ENCODE results near the gene COL15A1. TPM values are rescaled to one million over a fixed set of nuclear protein-coding genes. Genes with fewer than 3 reads are reported as not detected.

Gene COL15A1
- total RNA-seq, 6 experiments from 2014 or later, result 0.20 to 0.50 (median 0.32) TPM

- peak overlapping the region; percentile 35 for H3K4me3 Mint-ChIP-seq
- peak; percentile 10 for DNase-seq
- peaks cover 6% of the 10 kb centered on the region for H3K27me3 Mint-ChIP-seq (ENCODE audit: insufficient read depth)
- peaks cover 13% of the 10 kb centered on the region for H3K9me3 Mint-ChIP-seq
- H3K27ac Mint-ChIP-seq, result peak overlapping the region; percentile 85
- H3K36me3 Mint-ChIP-seq (ENCODE audit: low read depth), result peaks cover 5% of the 10 kb centered on the region; the same call in 1 of the 2 replicates
- H3K4me1 Mint-ChIP-seq (ENCODE audit: low read depth), result peaks cover 58% of the 10 kb centered on the region
- TF ChIP-seq CTCF (IDR thresholded peaks at IDR 0.05), result no peak
These were observed 115.5 kb downstream of the COL15A1 start for GRCh38 chr9:99058964-99059921.

GRCh38 chr9:99060621-99061020 is 116.9 kb downstream of the COL15A1 start:
- no peak for DNase-seq
- peaks cover 8% of the 10 kb centered on the region for H3K27me3 Mint-ChIP-seq (ENCODE audit: insufficient read depth)
- H3K4me1 Mint-ChIP-seq (ENCODE audit: low read depth), result peaks cover 48% of the 10 kb centered on the region
- no peak overlapping the region for H3K4me3 Mint-ChIP-seq
- H3K36me3 Mint-ChIP-seq (ENCODE audit: low read depth), result peaks cover 5% of the 10 kb centered on the region; the same call in 1 of the 2 replicates
- H3K9me3 Mint-ChIP-seq, result peaks cover 9% of the 10 kb centered on the region
- no peak for TF ChIP-seq CTCF (IDR thresholded peaks at IDR 0.05)
- H3K27ac Mint-ChIP-seq, result no peak overlapping the region

GRCh38 chr9:99062549-99062948 is 118.8 kb downstream of the COL15A1 start:
- no peaks in the 10 kb centered on the region for H3K9me3 Mint-ChIP-seq
- no peak overlapping the region for H3K27ac Mint-ChIP-seq
- peaks cover 44% of the 10 kb centered on the region for H3K4me1 Mint-ChIP-seq (ENCODE audit: low read depth)
- DNase-seq, result no peak
- H3K36me3 Mint-ChIP-seq (ENCODE audit: low read depth), result no peaks in the 10 kb centered on the region
- TF ChIP-seq CTCF (IDR thresholded peaks at IDR 0.05), result no peak
- H3K27me3 Mint-ChIP-seq (ENCODE audit: insufficient read depth), result peaks cover 8% of the 10 kb centered on the region
- no peak overlapping the region for H3K4me3 Mint-ChIP-seq

- H3K27ac Mint-ChIP-seq, result no peak overlapping the region
- H3K27me3 Mint-ChIP-seq (ENCODE audit: insufficient read depth), result peaks cover 8% of the 10 kb centered on the region
- H3K4me1 Mint-ChIP-seq (ENCODE audit: low read depth), result peaks cover 35% of the 10 kb centered on the region
- no peak for TF ChIP-seq CTCF (IDR thresholded peaks at IDR 0.05)
- DNase-seq, result no peak
- no peaks in the 10 kb centered on the region for H3K9me3 Mint-ChIP-seq
- H3K36me3 Mint-ChIP-seq (ENCODE audit: low read depth), result no peaks in the 10 kb centered on the region
- H3K4me3 Mint-ChIP-seq, result no peak overlapping the region
These were observed 119.8 kb downstream of the COL15A1 start for GRCh38 chr9:99063522-99063921.

- no peak for DNase-seq
- Mint-ChIP-seq H3K4me3 (no peak overlapping the region), H3K4me1 (ENCODE audit: low read depth) (peaks cover 35% of the 10 kb centered on the region), H3K27ac (no peak overlapping the region), H3K27me3 (ENCODE audit: insufficient read depth) (peaks cover 8% of the 10 kb centered on the region), H3K9me3 (no peaks in the 10 kb centered on the region), H3K36me3 (ENCODE audit: low read depth) (no peaks in the 10 kb centered on the region)
- no peak for TF ChIP-seq CTCF (IDR thresholded peaks at IDR 0.05)
These were observed 122.9 kb downstream of the COL15A1 start for GRCh38 chr9:99066571-99066970.
